Measurements from ENCODE around the gene UBR4.

- TF ChIP-seq EZH2 (IDR thresholded peaks at IDR 0.05; ENCODE audit: borderline replicate concordance) (no peak), CTCF (IDR thresholded peaks at IDR 0.05; ENCODE audit: poor library complexity) (no peak)
Observed at GRCh38 chr1:19054216-19054615, 155.8 kb downstream of the UBR4 start.
